ENCODE results near the gene CASP14.

CASP14 gene

GRCh38 chr19:15101479-15102082 lies 52.3 kb downstream of the CASP14 start:
- no peaks in the 10 kb centered on the region for H3K27me3 ChIP-seq (ENCODE audit: control insufficient read depth in 1 of 2, insufficient read depth in 2 of 2, low read length in 2 of 2)
- no peak overlapping the region for H3K4me3 ChIP-seq (ENCODE audit: low read depth in 1 of 2, low read length in 2 of 2)
- H3K9me3 ChIP-seq (ENCODE audit: low read length), result no peaks in the 10 kb centered on the region
- no peak overlapping the region for H3K9ac ChIP-seq (ENCODE audit: low read length)
- H3K36me3 ChIP-seq (ENCODE audit: insufficient read depth, low read length), result no peaks in the 10 kb centered on the region
- H3K4me1 ChIP-seq (ENCODE audit: insufficient read depth, low read length), result peaks cover 3% of the 10 kb centered on the region
- no peak overlapping the region for H3K27ac ChIP-seq (ENCODE audit: low read depth, low read length)

GRCh38 chr19:15104003-15104402 lies 54.7 kb downstream of the CASP14 start:
- Histone ChIP-seq H3K27me3 (ENCODE audit: control insufficient read depth in 1 of 2, insufficient read depth in 2 of 2, low read length in 2 of 2) (no peaks in the 10 kb centered on the region), H3K9ac (ENCODE audit: low read length) (no peak overlapping the region), H3K9me3 (ENCODE audit: low read length) (no peaks in the 10 kb centered on the region), H3K36me3 (ENCODE audit: insufficient read depth, low read length) (no peaks in the 10 kb centered on the region), H3K27ac (ENCODE audit: low read depth, low read length) (no peak overlapping the region), H3K4me3 (ENCODE audit: low read depth in 1 of 2, low read length in 2 of 2) (no peak overlapping the region), H3K4me1 (ENCODE audit: insufficient read depth, low read length) (peaks cover 17% of the 10 kb centered on the region)

GRCh38 chr19:15104411-15104810 lies 55.1 kb downstream of the CASP14 start:
- no peaks in the 10 kb centered on the region for H3K27me3 ChIP-seq (ENCODE audit: control insufficient read depth in 1 of 2, insufficient read depth in 2 of 2, low read length in 2 of 2)
- H3K9me3 ChIP-seq (ENCODE audit: low read length), result no peaks in the 10 kb centered on the region
- H3K9ac ChIP-seq (ENCODE audit: low read length), result no peak overlapping the region
- H3K4me3 ChIP-seq (ENCODE audit: low read depth in 1 of 2, low read length in 2 of 2), result no peak overlapping the region
- H3K4me1 ChIP-seq (ENCODE audit: insufficient read depth, low read length), result peaks cover 17% of the 10 kb centered on the region
- no peaks in the 10 kb centered on the region for H3K36me3 ChIP-seq (ENCODE audit: insufficient read depth, low read length)
- H3K27ac ChIP-seq (ENCODE audit: low read depth, low read length), result no peak overlapping the region

GRCh38 chr19:15105044-15105443 lies 55.8 kb downstream of the CASP14 start:
- no peak overlapping the region for H3K9ac ChIP-seq (ENCODE audit: low read length)
- peaks cover 17% of the 10 kb centered on the region for H3K4me1 ChIP-seq (ENCODE audit: insufficient read depth, low read length)
- H3K9me3 ChIP-seq (ENCODE audit: low read length), result no peaks in the 10 kb centered on the region
- no peaks in the 10 kb centered on the region for H3K27me3 ChIP-seq (ENCODE audit: control insufficient read depth in 1 of 2, insufficient read depth in 2 of 2, low read length in 2 of 2)
- H3K4me3 ChIP-seq (ENCODE audit: low read depth in 1 of 2, low read length in 2 of 2), result no peak overlapping the region
- H3K36me3 ChIP-seq (ENCODE audit: insufficient read depth, low read length), result peaks cover 2% of the 10 kb centered on the region
- no peak overlapping the region for H3K27ac ChIP-seq (ENCODE audit: low read depth, low read length)

- H3K4me3 ChIP-seq (ENCODE audit: low read depth in 1 of 2, low read length in 2 of 2), result peak within 1 kb of the TSS; percentile 66 to 79
- peak within 1 kb of the TSS; percentile 93 for H3K9ac ChIP-seq (ENCODE audit: low read length)
Measured at GRCh38 chr19:15107061-15108010, 58.1 kb downstream of the CASP14 start, which contains the start of gene SYDE1. Gene SYDE1 (plus strand): TSS chr19:15107401. CDS start chr19:15107434, 33 bp downstream.

More at GRCh38 chr19:15107061-15108010, 58.1 kb downstream of the CASP14 start, which contains the start of gene SYDE1:
- peak within 1 kb of the TSS; percentile 92 for H3K27ac ChIP-seq (ENCODE audit: low read depth, low read length)
- H3K36me3 ChIP-seq (ENCODE audit: insufficient read depth, low read length), result peaks cover 21% of the 10 kb centered on the region
- H3K4me1 ChIP-seq (ENCODE audit: insufficient read depth, low read length), result peaks cover 17% of the 10 kb centered on the region
- H3K27me3 ChIP-seq (ENCODE audit: control insufficient read depth in 1 of 2, insufficient read depth in 2 of 2, low read length in 2 of 2), result no peaks in the 10 kb centered on the region
- H3K9me3 ChIP-seq (ENCODE audit: low read length), result no peaks in the 10 kb centered on the region
